ENCODE data around the gene INHBE. TPM values are rescaled to one million over a fixed set of nuclear protein-coding genes. Genes with fewer than 3 reads are reported as not detected.
"Not testable (repeated sequence)": the region's sequence is repeated elsewhere in the genome, so short reads cannot be mapped to it uniquely, and the experiment has no call there.

INHBE gene
- total RNA-seq, 6 experiments from 2014 or later = 0.12 to 0.34 (median 0.18) TPM; not detected in 1

DNA sequence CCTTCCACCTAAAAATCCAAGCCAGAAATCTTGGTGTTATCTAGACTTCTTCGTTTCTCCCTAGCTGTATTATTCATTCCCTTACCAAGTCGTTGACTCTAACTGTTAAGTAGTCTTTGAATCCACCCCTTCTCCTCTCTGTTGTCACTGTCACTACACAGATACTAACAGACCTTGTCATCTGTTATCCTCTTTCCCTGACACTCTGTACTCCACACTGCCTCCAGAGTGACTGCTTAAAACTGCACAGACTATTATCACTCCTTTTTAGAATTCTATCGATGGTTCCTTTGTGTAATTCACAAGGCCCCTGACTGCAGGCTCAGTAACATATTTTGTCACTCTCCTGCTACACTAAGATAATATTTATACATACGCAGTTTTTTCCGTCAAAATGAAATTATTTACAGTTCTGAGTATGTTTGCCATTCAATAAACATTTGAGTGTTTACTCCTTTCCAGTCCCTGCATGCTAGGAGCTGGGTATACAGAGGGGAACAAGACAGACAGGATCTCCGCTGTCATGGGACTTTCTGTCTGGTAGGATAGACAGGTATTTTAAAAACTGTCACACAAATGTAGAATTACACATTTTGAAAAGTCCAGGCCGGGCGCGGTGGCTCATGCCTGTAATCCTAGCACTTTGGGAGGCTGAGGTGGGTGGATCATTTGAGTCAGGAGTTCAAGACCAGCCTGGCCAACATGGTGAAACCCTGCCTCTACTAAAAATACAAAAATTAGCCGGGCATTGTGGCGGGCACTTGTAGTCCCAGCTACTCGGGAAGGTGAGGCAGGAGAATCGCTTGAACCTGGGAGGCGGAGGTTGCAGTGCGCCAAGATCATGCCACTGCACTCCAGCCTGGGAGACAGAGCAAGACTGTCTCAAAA is 36.5 kb downstream of the INHBE start:
- H3K36me3 Mint-ChIP-seq (ENCODE audit: low read depth) = peaks cover 33% of the 10 kb centered on the region

DNA sequence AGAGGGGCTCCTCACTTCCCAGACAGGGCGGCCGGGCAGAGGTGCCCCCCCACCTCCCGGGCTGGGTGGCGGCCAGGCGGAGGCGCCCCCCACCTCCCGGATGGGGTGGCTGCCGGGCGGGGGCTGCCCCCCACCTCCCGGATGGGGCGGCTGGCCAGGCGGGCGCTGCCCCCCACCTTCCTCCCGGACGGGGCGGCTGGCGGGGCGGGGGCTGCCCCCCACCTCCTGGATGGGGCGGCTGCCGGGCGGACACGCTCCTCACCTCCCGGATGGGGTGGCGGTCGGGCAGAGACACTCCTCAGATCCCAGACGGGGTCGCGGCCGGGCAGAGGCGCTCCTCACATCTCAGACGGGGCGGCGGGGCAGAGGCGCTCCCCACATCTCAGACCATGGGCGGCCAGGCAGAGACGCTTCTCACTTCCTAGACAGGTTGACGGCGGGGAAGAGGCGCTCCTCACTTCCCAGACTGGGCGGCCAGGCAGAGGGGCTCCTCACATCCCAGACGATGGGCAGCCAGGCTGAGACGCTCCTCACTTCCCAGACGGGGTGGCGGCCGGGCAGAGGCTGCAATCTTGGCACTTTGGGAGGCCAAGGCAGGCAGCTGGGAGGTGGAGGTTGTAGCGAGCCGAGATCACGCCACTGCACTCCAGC is 40.1 kb downstream of the INHBE start:
- H3K9me3 Mint-ChIP-seq; H3K27ac Mint-ChIP-seq; H3K27me3 Mint-ChIP-seq (ENCODE audit: insufficient read depth); DNase-seq; H3K4me3 Mint-ChIP-seq; H3K4me1 Mint-ChIP-seq (ENCODE audit: low read depth): not testable (repeated sequence)
- peaks cover 40% of the 10 kb centered on the region for H3K36me3 Mint-ChIP-seq (ENCODE audit: low read depth)

More for the DNA sequence above, 36.5 kb downstream of the INHBE start:
- no peak for DNase-seq
- Mint-ChIP-seq H3K4me1 (ENCODE audit: low read depth) (peaks cover 18% of the 10 kb centered on the region), H3K27ac (no peak overlapping the region; the same call in 1 of the 2 replicates), H3K27me3 (ENCODE audit: insufficient read depth) (peaks cover 2% of the 10 kb centered on the region; the same call in 1 of the 2 replicates), H3K9me3 (no peaks in the 10 kb centered on the region), H3K4me3 (no peak overlapping the region)
- TF ChIP-seq, protein P1, sequence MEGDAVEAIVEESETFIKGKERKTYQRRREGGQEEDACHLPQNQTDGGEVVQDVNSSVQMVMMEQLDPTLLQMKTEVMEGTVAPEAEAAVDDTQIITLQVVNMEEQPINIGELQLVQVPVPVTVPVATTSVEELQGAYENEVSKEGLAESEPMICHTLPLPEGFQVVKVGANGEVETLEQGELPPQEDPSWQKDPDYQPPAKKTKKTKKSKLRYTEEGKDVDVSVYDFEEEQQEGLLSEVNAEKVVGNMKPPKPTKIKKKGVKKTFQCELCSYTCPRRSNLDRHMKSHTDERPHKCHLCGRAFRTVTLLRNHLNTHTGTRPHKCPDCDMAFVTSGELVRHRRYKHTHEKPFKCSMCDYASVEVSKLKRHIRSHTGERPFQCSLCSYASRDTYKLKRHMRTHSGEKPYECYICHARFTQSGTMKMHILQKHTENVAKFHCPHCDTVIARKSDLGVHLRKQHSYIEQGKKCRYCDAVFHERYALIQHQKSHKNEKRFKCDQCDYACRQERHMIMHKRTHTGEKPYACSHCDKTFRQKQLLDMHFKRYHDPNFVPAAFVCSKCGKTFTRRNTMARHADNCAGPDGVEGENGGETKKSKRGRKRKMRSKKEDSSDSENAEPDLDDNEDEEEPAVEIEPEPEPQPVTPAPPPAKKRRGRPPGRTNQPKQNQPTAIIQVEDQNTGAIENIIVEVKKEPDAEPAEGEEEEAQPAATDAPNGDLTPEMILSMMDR (IDR thresholded peaks at IDR 0.05) = peak; percentile 42

DNA sequence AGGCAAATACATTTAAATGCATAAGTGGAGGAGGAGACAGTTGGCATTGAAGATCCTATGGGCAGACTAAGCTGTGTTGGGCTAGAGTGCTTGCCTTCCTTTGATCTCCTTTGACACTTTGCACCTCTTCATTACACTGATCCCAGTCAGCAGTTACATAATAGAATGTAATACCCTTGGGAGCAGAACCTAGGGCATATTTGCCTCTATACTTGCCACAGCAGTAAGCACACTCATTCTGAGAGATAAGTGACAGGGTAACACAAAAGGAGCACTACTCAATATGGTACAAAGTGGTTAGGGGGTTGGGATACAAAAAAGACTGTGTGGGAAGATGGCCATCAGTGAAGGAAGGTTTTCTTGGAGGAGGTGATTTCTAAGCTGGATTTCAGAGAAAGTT is 41.7 kb downstream of the INHBE start:
- DNase-seq = no peak
- Mint-ChIP-seq H3K27me3 (ENCODE audit: insufficient read depth) (peaks cover 2% of the 10 kb centered on the region), H3K27ac (no peak overlapping the region), H3K9me3 (no peaks in the 10 kb centered on the region), H3K4me3 (no peak overlapping the region), H3K36me3 (ENCODE audit: low read depth) (peaks cover 47% of the 10 kb centered on the region), H3K4me1 (ENCODE audit: low read depth) (no peaks in the 10 kb centered on the region)
- TF ChIP-seq, protein P1 (IDR thresholded peaks at IDR 0.05) = no peak

DNA sequence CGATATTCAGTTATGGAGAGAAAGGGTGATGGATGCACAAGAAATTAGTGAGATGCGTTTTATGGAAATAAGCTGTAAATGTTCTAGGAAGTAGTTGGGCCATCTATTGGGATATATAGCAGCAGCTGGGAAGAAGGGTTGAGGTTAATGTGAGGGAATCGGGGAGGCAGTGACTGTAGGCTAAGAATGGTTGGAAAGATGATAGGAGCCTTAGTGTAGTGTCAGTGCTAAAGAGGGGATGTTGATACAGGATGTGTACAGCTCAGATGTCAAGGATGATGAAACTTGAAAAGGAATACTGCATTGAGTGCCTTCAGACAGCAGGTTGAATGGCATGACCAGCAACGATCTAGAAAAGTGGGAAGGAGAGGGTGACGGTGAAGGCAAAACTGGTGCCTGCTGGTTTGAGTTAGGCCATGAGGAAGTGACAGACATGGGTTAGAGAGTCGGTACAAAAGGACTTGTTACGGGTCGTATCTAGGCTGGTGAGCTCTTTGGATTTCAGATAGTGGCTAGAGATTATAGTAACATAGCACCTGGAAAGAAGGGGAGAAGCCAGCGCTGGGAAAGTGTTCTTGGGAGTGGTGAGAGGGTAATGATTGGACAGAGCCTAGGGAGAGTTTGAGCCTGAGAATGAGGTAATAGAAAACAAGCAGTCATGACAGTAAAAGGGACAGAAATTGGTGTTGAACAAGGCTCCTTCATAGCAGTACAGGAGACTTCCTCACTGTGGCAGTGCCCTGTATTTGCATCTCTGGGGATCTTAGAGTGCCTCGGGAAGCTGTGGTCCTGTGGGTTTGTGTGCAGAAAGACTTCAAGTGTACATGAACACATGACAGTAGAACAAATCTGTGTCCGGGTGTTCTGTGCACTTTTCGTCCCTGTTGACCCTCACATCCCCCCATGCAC is 42.4 kb downstream of the INHBE start:
- no peak overlapping the region for H3K4me3 Mint-ChIP-seq
- peaks cover 50% of the 10 kb centered on the region for H3K36me3 Mint-ChIP-seq (ENCODE audit: low read depth)
- H3K27ac Mint-ChIP-seq = no peak overlapping the region
- no peak for DNase-seq
- no peaks in the 10 kb centered on the region for H3K9me3 Mint-ChIP-seq
- no peaks in the 10 kb centered on the region for H3K4me1 Mint-ChIP-seq (ENCODE audit: low read depth)
- peaks cover 2% of the 10 kb centered on the region for H3K27me3 Mint-ChIP-seq (ENCODE audit: insufficient read depth)
- TF ChIP-seq, protein P1 (IDR thresholded peaks at IDR 0.05) = no peak

DNA sequence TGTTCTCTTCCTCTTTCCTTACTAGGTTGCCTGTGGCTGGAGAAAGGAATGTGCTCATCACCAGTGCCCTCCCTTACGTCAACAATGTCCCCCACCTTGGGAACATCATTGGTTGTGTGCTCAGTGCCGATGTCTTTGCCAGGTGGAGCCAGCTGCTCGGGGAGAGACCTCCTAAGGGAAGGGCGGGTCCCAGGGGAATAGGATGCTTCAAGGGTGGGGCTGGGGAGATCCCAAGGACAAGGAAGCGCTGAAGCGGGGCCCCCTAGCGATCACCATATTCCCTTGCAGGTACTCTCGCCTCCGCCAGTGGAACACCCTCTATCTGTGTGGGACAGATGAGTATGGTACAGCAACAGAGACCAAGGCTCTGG is 43.0 kb downstream of the INHBE start:
- no peaks in the 10 kb centered on the region for H3K4me1 Mint-ChIP-seq (ENCODE audit: low read depth)
- DNase-seq = no peak
- peaks cover 2% of the 10 kb centered on the region for H3K27me3 Mint-ChIP-seq (ENCODE audit: insufficient read depth)
- H3K4me3 Mint-ChIP-seq = no peak overlapping the region
- no peaks in the 10 kb centered on the region for H3K9me3 Mint-ChIP-seq
- H3K27ac Mint-ChIP-seq = no peak overlapping the region
- peaks cover 44% of the 10 kb centered on the region for H3K36me3 Mint-ChIP-seq (ENCODE audit: low read depth)
- TF ChIP-seq, protein P1 (IDR thresholded peaks at IDR 0.05) = no peak

All from HFFc6 (cell line).